WTC11 (cell line): ENCODE results near the gene OMA1. TPM values are rescaled to one million over a fixed set of nuclear protein-coding genes. Genes with fewer than 3 reads are reported as not detected.

ENCODE experiments used
- ATAC-seq: fragments of 200-7000 bp; cut with Tn5 transposase; 2 replicates; pipeline ENCODE4 v1.10.0; 2021; ENCODE audit warnings: mild to moderate bottlenecking, moderate library complexity
- CTCF ChIA-PET: fragments of 300-600 bp; sonication (Branson Sonifier 250); formaldehyde crosslinking; loops from one replicate; lab custom pipeline; 2021; ENCODE audit warnings: antibody characterized with exemption; lab: Charles Lee
- POLR2A ChIA-PET: fragments of 350-600 bp; sonication (Branson Sonifier 250); formaldehyde crosslinking; loops from one replicate; lab custom pipeline; 2021; ENCODE audit warnings: antibody characterized with exemption; lab: Charles Lee
- DNase-seq: peaks from one replicate; pipeline ENCODE4 v3.0.0; 2021; ENCODE audit warnings: low spot score
- H3K27ac Mint-ChIP-seq: 2 replicates; pipeline ENCODE4 v1.8.0; 2021; ENCODE audit warnings: mixed read lengths
- H3K27me3 Mint-ChIP-seq: 2 replicates; pipeline ENCODE4 v1.8.0; 2021; ENCODE audit warnings: low read depth, mild to moderate bottlenecking, moderate library complexity, mixed read lengths
- H3K36me3 Mint-ChIP-seq: 2 replicates; pipeline ENCODE4 v1.8.0; 2021; ENCODE audit warnings: mixed read lengths
- H3K4me1 Mint-ChIP-seq: 2 replicates; pipeline ENCODE4 v1.8.0; 2022; ENCODE audit warnings: mixed read lengths
- H3K4me3 Mint-ChIP-seq: 2 replicates; pipeline ENCODE4 v1.8.0; 2021; ENCODE audit warnings: mild to moderate bottlenecking, moderate library complexity, mixed read lengths
- H3K9me3 Mint-ChIP-seq: 2 replicates; pipeline ENCODE4 v1.8.0; 2021; ENCODE audit warnings: mixed read lengths
- EMX1 ChIP-seq: fragments of 250-450 bp; sonication (Bioruptor Pico); IDR thresholded peaks from 2 replicates; pipeline ENCODE4 v1.8.0; 2021; ENCODE audit warnings: mild to moderate bottlenecking
- HMGA2 ChIP-seq: fragments of 250-450 bp; sonication (Bioruptor Pico); IDR thresholded peaks from 2 replicates; pipeline ENCODE4 v1.4.0; 2021; ENCODE audit warnings: mild to moderate bottlenecking, moderate library complexity
- IRF2 ChIP-seq: sonication (generic); formaldehyde crosslinking; IDR thresholded peaks from 2 replicates; pipeline ENCODE4 v1.8.0; 2022; ENCODE audit warnings: low read depth, missing genetic modification reagents, borderline replicate concordance
- MXD4 ChIP-seq: fragments of 250-450 bp; sonication (Bioruptor Pico); IDR thresholded peaks from 2 replicates; pipeline ENCODE4 v1.8.0; 2021; ENCODE audit warnings: mild to moderate bottlenecking, moderate library complexity, borderline replicate concordance
- NR1H2 ChIP-seq: sonication (generic); formaldehyde crosslinking; IDR thresholded peaks from 2 replicates; pipeline ENCODE4 v1.9.0; 2021; ENCODE audit warnings: mild to moderate bottlenecking, moderate library complexity, missing genetic modification reagents
- NR2C2 ChIP-seq: sonication (generic); formaldehyde crosslinking; IDR thresholded peaks from 2 replicates; pipeline ENCODE4 v1.8.0; 2022; ENCODE audit warnings: mild to moderate bottlenecking, missing genetic modification reagents
- TEAD1 ChIP-seq: sonication (generic); formaldehyde crosslinking; IDR thresholded peaks from 2 replicates; pipeline ENCODE4 v1.8.0; 2022; ENCODE audit warnings: mild to moderate bottlenecking, missing genetic modification reagents
- ZNF263 ChIP-seq: sonication (generic); formaldehyde crosslinking; IDR thresholded peaks from 2 replicates; pipeline ENCODE4 v1.8.1; 2022; ENCODE audit warnings: low read depth, mild to moderate bottlenecking, moderate library complexity, missing genetic modification reagents
- total RNA-seq: library from RNA; stranded (reverse); gene quantifications from 3 replicates; pipeline ENCODE4 v1.2.3, GENCODE V29; 2021
- TF ChIP-seq, protein P1 (sequence below): sonication (generic); formaldehyde crosslinking; IDR thresholded peaks from 2 replicates; pipeline ENCODE4 v1.8.1; 2023; ENCODE audit warnings: mild to moderate bottlenecking, missing genetic modification reagents, moderate library complexity
- TF ChIP-seq, protein P2 (sequence below): sonication (generic); formaldehyde crosslinking; IDR thresholded peaks from 2 replicates; pipeline ENCODE4 v1.8.1; 2023; ENCODE audit warnings: mild to moderate bottlenecking, moderate library complexity, missing genetic modification reagents
- TF ChIP-seq, protein P3 (sequence below): sonication (generic); formaldehyde crosslinking; IDR thresholded peaks from 2 replicates; pipeline ENCODE4 v1.8.1; 2022; ENCODE audit warnings: low read depth, mild to moderate bottlenecking, moderate library complexity, missing genetic modification reagents, borderline replicate concordance
- TF ChIP-seq, protein P4 (sequence below): sonication (generic); formaldehyde crosslinking; IDR thresholded peaks from 2 replicates; pipeline ENCODE4 v1.8.1; 2022; ENCODE audit warnings: mild to moderate bottlenecking, moderate library complexity, missing genetic modification reagents
- TF ChIP-seq, protein P5 (sequence below): fragments of 250-450 bp; sonication (Bioruptor Pico); IDR thresholded peaks from 2 replicates; pipeline ENCODE4 v1.9.0; 2021; ENCODE audit warnings: moderate library complexity, mild to moderate bottlenecking, inconsistent platforms, borderline replicate concordance
- TF ChIP-seq, protein P6 (sequence below): sonication (generic); formaldehyde crosslinking; IDR thresholded peaks from 2 replicates; pipeline ENCODE4 v1.8.1; 2022; ENCODE audit warnings: low read depth, missing genetic modification reagents, borderline replicate concordance
- TF ChIP-seq, protein P7 (sequence below): sonication (generic); formaldehyde crosslinking; conservative IDR thresholded peaks from 2 replicates; pipeline ENCODE4 v1.8.1; 2023; ENCODE audit warnings: mild to moderate bottlenecking, low read depth, missing genetic modification reagents, moderate library complexity
- TF ChIP-seq, protein P8 (sequence below): sonication (generic); formaldehyde crosslinking; IDR thresholded peaks from 2 replicates; pipeline ENCODE4 v1.8.0; 2023; ENCODE audit warnings: missing genetic modification reagents

Gene OMA1
- total RNA-seq, 1 experiment from 2014 or later = 10.5 TPM

DNA sequence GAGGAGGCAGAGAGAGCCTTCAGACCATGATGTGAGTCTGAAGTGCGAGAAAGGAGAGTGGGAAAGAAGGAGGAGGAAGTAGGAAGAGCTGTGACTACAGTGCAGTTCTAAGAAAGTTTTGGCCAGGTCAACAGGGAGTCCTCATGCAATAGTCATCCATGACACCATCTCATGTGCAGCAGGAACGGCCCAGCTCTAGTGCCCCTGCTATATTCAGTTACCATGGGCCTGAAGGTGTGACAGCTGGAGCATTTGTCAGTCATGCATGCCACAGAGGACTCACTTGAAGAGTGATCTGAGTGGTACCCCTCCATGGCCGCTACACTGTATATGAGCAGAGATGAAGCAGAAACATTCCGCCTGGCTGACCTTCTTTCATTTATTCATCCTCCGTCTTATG, 77.9 kb downstream of the OMA1 start (continued):
- TF ChIP-seq, protein P1, sequence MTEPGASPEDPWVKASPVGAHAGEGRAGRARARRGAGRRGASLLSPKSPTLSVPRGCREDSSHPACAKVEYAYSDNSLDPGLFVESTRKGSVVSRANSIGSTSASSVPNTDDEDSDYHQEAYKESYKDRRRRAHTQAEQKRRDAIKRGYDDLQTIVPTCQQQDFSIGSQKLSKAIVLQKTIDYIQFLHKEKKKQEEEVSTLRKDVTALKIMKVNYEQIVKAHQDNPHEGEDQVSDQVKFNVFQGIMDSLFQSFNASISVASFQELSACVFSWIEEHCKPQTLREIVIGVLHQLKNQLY = no peak
- TF ChIP-seq ZNF263 (CRISPR knock-in tag) (no peak), EMX1 (CRISPR knock-in tag) (no peak), MXD4 (CRISPR knock-in tag) (no peak)
- TF ChIP-seq, protein P2, sequence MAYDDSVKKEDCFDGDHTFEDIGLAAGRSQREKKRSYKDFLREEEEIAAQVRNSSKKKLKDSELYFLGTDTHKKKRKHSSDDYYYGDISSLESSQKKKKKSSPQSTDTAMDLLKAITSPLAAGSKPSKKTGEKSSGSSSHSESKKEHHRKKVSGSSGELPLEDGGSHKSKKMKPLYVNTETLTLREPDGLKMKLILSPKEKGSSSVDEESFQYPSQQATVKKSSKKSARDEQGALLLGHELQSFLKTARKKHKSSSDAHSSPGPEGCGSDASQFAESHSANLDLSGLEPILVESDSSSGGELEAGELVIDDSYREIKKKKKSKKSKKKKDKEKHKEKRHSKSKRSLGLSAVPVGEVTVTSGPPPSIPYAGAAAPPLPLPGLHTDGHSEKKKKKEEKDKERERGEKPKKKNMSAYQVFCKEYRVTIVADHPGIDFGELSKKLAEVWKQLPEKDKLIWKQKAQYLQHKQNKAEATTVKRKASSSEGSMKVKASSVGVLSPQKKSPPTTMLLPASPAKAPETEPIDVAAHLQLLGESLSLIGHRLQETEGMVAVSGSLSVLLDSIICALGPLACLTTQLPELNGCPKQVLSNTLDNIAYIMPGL (CRISPR knock-in tag) = no peak
- TF ChIP-seq, protein P3, sequence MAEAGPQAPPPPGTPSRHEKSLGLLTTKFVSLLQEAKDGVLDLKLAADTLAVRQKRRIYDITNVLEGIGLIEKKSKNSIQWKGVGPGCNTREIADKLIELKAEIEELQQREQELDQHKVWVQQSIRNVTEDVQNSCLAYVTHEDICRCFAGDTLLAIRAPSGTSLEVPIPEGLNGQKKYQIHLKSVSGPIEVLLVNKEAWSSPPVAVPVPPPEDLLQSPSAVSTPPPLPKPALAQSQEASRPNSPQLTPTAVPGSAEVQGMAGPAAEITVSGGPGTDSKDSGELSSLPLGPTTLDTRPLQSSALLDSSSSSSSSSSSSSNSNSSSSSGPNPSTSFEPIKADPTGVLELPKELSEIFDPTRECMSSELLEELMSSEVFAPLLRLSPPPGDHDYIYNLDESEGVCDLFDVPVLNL = no peak

DNA sequence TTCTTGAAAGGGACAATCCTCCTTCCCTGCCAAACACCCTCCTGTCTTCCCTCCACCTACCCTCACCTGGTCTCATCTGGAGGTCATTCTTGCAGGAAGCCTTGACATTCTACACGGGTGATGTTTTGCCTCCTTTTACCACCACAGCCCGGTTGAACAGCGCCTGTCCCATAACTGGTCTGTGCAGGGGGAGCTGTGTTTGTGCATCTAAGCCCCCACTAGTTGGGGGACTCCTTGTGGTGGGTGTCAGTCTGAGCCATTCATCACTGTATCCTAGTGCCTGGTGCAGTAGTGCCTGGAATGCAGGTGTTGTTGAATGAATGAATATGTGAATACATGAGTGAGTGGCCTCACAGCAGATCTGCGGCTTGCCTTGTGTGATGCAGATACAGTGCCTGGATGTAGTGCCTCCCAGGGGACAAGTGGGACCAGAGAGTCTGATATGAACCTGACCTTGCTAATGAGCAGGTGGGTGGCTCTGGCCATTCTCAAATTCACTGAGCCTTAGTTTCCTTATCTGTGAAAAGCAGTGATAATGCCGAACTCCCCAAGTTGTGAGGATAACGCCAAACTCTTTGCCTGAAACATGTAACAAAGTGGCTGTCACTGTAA, 79.8 kb downstream of the OMA1 start:
- H3K27ac Mint-ChIP-seq = no peak overlapping the region; the same call in 1 of the 2 replicates
- H3K4me1 Mint-ChIP-seq = peaks cover 23% of the 10 kb centered on the region
- H3K9me3 Mint-ChIP-seq = peaks cover 3% of the 10 kb centered on the region; the same call in 1 of the 2 replicates
- no peak overlapping the region for H3K4me3 Mint-ChIP-seq
- DNase-seq (peak; percentile 14), ATAC-seq (peak; percentile 87)
- H3K27me3 Mint-ChIP-seq = no peaks in the 10 kb centered on the region
- CTCF ChIA-PET = no interaction called here
- TF ChIP-seq TEAD1 = peak; percentile 39; the same call in 1 of the 2 replicates
- TF ChIP-seq, protein P1 = no peak
- POLR2A ChIA-PET = no interaction called here
- H3K36me3 Mint-ChIP-seq = no peaks in the 10 kb centered on the region

DNA sequence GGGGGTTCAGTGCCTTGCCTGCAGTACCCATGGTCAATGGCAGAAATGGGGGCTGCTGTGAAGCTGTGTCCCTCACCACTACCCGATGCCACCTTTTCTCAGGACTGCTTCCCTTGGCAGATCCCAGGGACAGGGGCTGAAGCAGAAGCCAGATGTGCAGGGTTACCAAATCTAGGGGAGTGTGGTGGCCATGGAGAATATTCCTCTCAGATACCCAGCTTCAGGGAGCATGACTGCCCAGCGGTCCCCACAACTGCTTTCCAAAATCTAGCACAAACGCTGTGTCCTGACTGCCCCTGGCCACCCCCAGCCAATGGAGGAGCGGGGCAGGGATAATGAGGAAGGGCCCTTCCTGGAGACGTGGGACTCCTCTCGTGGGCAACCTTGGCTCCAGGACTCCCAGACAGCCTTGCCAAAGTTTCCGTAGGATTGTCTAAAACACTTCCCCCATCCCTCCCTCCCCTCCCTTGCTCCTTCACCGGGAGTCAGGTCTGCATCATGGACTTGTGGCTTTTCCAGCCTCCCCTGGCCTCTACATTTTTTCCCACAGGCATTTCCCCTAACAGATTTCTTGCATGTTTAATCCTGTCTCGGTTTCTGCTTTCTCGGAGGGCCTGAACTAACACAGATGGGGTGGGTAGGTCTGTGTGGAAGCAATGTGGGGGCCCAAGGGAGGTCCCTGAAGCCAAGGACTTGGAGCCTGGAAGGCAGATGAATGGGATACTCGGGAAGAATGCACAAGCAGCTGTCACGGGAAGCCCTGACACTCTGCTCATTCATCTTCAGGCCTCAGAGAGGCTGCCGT, 80.5 kb downstream of the OMA1 start:
- H3K9me3 Mint-ChIP-seq = peaks cover 3% of the 10 kb centered on the region; the same call in 1 of the 2 replicates
- H3K27me3 Mint-ChIP-seq = no peaks in the 10 kb centered on the region
- H3K27ac Mint-ChIP-seq = no peak overlapping the region
- no peak overlapping the region for H3K4me3 Mint-ChIP-seq
- no peak for ATAC-seq
- no peak for TF ChIP-seq NR2C2 (CRISPR knock-in tag)
- TF ChIP-seq, protein P4, sequence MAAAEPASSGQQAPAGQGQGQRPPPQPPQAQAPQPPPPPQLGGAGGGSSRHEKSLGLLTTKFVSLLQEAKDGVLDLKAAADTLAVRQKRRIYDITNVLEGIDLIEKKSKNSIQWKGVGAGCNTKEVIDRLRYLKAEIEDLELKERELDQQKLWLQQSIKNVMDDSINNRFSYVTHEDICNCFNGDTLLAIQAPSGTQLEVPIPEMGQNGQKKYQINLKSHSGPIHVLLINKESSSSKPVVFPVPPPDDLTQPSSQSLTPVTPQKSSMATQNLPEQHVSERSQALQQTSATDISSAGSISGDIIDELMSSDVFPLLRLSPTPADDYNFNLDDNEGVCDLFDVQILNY = no peak
- TF ChIP-seq, protein P5, sequence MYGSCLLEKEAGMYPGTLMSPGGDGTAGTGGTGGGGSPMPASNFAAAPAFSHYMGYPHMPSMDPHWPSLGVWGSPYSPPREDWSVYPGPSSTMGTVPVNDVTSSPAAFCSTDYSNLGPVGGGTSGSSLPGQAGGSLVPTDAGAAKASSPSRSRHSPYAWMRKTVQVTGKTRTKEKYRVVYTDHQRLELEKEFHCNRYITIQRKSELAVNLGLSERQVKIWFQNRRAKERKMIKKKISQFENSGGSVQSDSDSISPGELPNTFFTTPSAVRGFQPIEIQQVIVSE (CRISPR knock-in tag) = no peak
- no peak for TF ChIP-seq NR1H2 (CRISPR knock-in tag)
- TF ChIP-seq, all 79 proteins: peak for 0
- ChIA-PET CTCF (no interaction called here), POLR2A (no interaction called here)
- DNase-seq = no peak
- Mint-ChIP-seq H3K36me3 (no peaks in the 10 kb centered on the region), H3K4me1 (peaks cover 23% of the 10 kb centered on the region)

DNA sequence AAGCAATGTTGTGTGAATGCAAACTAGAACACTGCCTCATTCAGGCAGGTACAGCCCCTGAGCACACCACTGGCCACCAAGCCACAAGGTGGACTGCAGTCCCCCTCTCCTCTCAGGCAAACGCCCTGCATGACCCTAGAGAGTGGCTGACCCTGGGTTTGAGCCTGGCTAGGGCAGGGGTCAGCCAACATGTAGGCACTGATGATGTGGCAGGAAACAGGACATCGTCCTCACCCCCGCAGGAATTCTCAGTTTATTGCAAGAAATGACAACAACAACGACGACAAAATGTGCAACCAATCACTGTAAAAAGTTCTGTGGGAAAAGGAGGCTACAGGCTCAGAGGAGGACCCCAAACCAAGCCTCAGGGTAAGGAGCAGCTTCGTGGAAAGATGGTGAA, 81.3 kb downstream of the OMA1 start:
- Mint-ChIP-seq H3K36me3 (no peaks in the 10 kb centered on the region), H3K4me1 (peaks cover 23% of the 10 kb centered on the region), H3K27me3 (no peaks in the 10 kb centered on the region), H3K27ac (no peak overlapping the region), H3K4me3 (no peak overlapping the region), H3K9me3 (peaks cover 3% of the 10 kb centered on the region; the same call in 1 of the 2 replicates)
- ATAC-seq (no peak), DNase-seq (no peak)
- CTCF ChIA-PET = no interaction called here
- TF ChIP-seq, protein P6, sequence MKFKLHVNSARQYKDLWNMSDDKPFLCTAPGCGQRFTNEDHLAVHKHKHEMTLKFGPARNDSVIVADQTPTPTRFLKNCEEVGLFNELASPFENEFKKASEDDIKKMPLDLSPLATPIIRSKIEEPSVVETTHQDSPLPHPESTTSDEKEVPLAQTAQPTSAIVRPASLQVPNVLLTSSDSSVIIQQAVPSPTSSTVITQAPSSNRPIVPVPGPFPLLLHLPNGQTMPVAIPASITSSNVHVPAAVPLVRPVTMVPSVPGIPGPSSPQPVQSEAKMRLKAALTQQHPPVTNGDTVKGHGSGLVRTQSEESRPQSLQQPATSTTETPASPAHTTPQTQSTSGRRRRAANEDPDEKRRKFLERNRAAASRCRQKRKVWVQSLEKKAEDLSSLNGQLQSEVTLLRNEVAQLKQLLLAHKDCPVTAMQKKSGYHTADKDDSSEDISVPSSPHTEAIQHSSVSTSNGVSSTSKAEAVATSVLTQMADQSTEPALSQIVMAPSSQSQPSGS (CRISPR knock-in tag) = no peak
- TF ChIP-seq ZNF263 (CRISPR knock-in tag) (no peak), HMGA2 (CRISPR knock-in tag) (no peak), IRF2 (CRISPR knock-in tag) (no peak)
- TF ChIP-seq, protein P7, sequence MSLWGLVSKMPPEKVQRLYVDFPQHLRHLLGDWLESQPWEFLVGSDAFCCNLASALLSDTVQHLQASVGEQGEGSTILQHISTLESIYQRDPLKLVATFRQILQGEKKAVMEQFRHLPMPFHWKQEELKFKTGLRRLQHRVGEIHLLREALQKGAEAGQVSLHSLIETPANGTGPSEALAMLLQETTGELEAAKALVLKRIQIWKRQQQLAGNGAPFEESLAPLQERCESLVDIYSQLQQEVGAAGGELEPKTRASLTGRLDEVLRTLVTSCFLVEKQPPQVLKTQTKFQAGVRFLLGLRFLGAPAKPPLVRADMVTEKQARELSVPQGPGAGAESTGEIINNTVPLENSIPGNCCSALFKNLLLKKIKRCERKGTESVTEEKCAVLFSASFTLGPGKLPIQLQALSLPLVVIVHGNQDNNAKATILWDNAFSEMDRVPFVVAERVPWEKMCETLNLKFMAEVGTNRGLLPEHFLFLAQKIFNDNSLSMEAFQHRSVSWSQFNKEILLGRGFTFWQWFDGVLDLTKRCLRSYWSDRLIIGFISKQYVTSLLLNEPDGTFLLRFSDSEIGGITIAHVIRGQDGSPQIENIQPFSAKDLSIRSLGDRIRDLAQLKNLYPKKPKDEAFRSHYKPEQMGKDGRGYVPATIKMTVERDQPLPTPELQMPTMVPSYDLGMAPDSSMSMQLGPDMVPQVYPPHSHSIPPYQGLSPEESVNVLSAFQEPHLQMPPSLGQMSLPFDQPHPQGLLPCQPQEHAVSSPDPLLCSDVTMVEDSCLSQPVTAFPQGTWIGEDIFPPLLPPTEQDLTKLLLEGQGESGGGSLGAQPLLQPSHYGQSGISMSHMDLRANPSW (CRISPR knock-in tag) = no peak
- TF ChIP-seq, protein P8, sequence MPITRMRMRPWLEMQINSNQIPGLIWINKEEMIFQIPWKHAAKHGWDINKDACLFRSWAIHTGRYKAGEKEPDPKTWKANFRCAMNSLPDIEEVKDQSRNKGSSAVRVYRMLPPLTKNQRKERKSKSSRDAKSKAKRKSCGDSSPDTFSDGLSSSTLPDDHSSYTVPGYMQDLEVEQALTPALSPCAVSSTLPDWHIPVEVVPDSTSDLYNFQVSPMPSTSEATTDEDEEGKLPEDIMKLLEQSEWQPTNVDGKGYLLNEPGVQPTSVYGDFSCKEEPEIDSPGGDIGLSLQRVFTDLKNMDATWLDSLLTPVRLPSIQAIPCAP = no peak
- POLR2A ChIA-PET = no interaction called here
